ENCODE measurements around the gene MT1F. TPM values are rescaled to one million over a fixed set of nuclear protein-coding genes. Genes with fewer than 3 reads are reported as not detected.

The MT1F gene
- total and polyA plus RNA-seq, 9 of the 15 experiments (the other 6 are each of a cell fraction or from before 2014, with no cell fraction given): 0.18 to 0.68 (median 0.29) TPM; not detected in 5

DNA sequence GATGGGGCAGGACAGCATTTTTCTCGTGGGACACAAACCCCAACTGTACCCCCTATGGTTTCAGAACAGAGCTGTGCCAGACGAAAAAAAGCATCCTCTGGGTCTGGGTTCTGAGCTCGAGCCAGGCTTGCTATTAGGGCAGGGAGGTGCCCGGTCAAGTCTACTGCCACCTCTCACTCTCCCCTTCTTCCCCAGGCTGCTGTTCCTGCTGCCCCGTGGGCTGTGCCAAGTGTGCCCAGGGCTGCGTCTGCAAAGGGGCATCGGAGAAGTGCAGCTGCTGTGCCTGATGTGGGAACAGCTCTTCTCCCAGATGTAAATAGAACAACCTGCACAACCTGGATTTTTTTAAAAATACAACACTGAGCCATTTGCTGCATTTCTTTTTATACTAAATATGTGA, 31.1 kb upstream of the MT1F start:
- FAIRE-seq (no peak), ATAC-seq (no peak), DNase-seq (ENCODE audit: extremely low read depth in 1 of 4, low spot score in 3 of 4) (no peak)
- WGBS (ENCODE audit: insufficient coverage, low coverage, missing lambda C conversion rate): 0% methylated on average over 5 of the region's 7 CpGs
- BruUV-seq (replicated peaks): no TSS peak
- POLR2A ChIA-PET: no interaction called here
- Histone ChIP-seq H3K4me3 (no peak overlapping the region), H3K4me2 (ENCODE audit: insufficient read depth, low read length) (no peak overlapping the region), H3K9me3 (replicated peaks; ENCODE audit: control insufficient read depth, insufficient read depth, low read depth, low read length) (no peaks in the 10 kb centered on the region), H2AFZ (ENCODE audit: low read depth, low read length) (no peak overlapping the region), H3K79me2 (ENCODE audit: control insufficient read depth, insufficient read depth, low read length) (no peaks in the 10 kb centered on the region), H3K27ac (ENCODE audit: extremely low read depth, low read depth, low read length) (no peak overlapping the region), H3K9ac (ENCODE audit: insufficient read depth in 1 of 2, low read depth in 2 of 2, low read length in 2 of 2) (no peak overlapping the region), H3K9me1 (ENCODE audit: control insufficient read depth, insufficient read depth, low read length) (no peaks in the 10 kb centered on the region), H3K36me3 (ENCODE audit: control insufficient read depth, insufficient read depth, low read length) (no peaks in the 10 kb centered on the region), H3K4me1 (replicated peaks in 1 of 2; ENCODE audit: control insufficient read depth in 2 of 2, insufficient read depth in 2 of 2, low read length in 2 of 2) (peaks cover 0 to 7% of the 10 kb centered on the region in 2 experiments; a peak in 2 of 5 replicates), H4K20me1 (replicated peaks; ENCODE audit: control insufficient read depth, insufficient read depth, low read length) (no peaks in the 10 kb centered on the region), H3K27me3 (ENCODE audit: control insufficient read depth in 2 of 2, insufficient read depth in 2 of 2, low read length in 2 of 2) (peaks cover 21 to 45% of the 10 kb centered on the region in 2 experiments; a peak in 4 of 5 replicates)
- intact Hi-C loops (cut with micrococcal nuclease): no loop called here
- CTCF ChIA-PET (ENCODE audit: low intra/inter-chr PET ratio): no interaction called here
- in situ Hi-C loops (cut with MboI): no loop called here
- TF ChIP-seq KAT8 (IDR thresholded peaks at IDR 0.05; ENCODE audit: low read depth): no peak
- no peak for TF ChIP-seq CREM (IDR thresholded peaks at IDR 0.05; ENCODE audit: low read depth)
- no peak for TF ChIP-seq ZNF311 (CRISPR knock-in tag; IDR thresholded peaks at IDR 0.05)
- no peak for TF ChIP-seq CBX2 (IDR thresholded peaks at IDR 0.05; ENCODE audit: insufficient read depth, low read length, poor library complexity, severe bottlenecking)
- no peak for TF ChIP-seq ZNF77 (CRISPR knock-in tag; IDR thresholded peaks at IDR 0.05)
- TF ChIP-seq SIN3B (IDR thresholded peaks at IDR 0.05; ENCODE audit: low read depth): no peak
- no peak for TF ChIP-seq ZHX1 (conservative IDR thresholded peaks at IDR 0.05; ENCODE audit: low read length)
